ENCODE results near the gene PIP5K1B.

PIP5K1B gene

GRCh38 chr9:68975365-68976043 is 270.5 kb downstream of the PIP5K1B start:
- no peak for ATAC-seq

GRCh38 chr9:68978066-68978465 is 273.0 kb downstream of the PIP5K1B start:
- ATAC-seq = no peak
- no peak for TF ChIP-seq ZFP3 (CRISPR knock-in tag; IDR thresholded peaks at IDR 0.05)
- no peak for TF ChIP-seq CREB5 (CRISPR knock-in tag; IDR thresholded peaks at IDR 0.05; ENCODE audit: low read depth)
- TF ChIP-seq SNAI2 (CRISPR knock-in tag; IDR thresholded peaks at IDR 0.05) = no peak
- TF ChIP-seq CSDC2 (CRISPR knock-in tag; IDR thresholded peaks at IDR 0.05) = no peak
- no peak for TF ChIP-seq PATZ1 (CRISPR knock-in tag; IDR thresholded peaks at IDR 0.05; ENCODE audit: borderline replicate concordance)
- no peak for TF ChIP-seq CSRNP3 (CRISPR knock-in tag; IDR thresholded peaks at IDR 0.05)
- TF ChIP-seq ESRRG (CRISPR knock-in tag; IDR thresholded peaks at IDR 0.05) = no peak
- no peak for TF ChIP-seq ZC3H10 (CRISPR knock-in tag; IDR thresholded peaks at IDR 0.05)
- TF ChIP-seq RARB (CRISPR knock-in tag; IDR thresholded peaks at IDR 0.05) = no peak
- TF ChIP-seq ZNF70 (CRISPR knock-in tag; IDR thresholded peaks at IDR 0.05) = no peak
- TF ChIP-seq BACH2 (CRISPR knock-in tag; IDR thresholded peaks at IDR 0.05; ENCODE audit: borderline replicate concordance) = no peak
- no peak for TF ChIP-seq TCF4 (CRISPR knock-in tag; IDR thresholded peaks at IDR 0.05; ENCODE audit: borderline replicate concordance)
- no peak for TF ChIP-seq ZNF8 (CRISPR knock-in tag; IDR thresholded peaks at IDR 0.05)
- no peak for TF ChIP-seq ZNF565 (CRISPR knock-in tag; conservative IDR thresholded peaks at IDR 0.05; ENCODE audit: low read depth)
- TF ChIP-seq ARNTL (CRISPR knock-in tag; IDR thresholded peaks at IDR 0.05; ENCODE audit: borderline replicate concordance, low read depth) = no peak
- TF ChIP-seq OSR1 (CRISPR knock-in tag; IDR thresholded peaks at IDR 0.05) = no peak

More at GRCh38 chr9:68975365-68976043, 270.5 kb downstream of the PIP5K1B start:
- no peak for TF ChIP-seq ZNF8 (CRISPR knock-in tag; IDR thresholded peaks at IDR 0.05)
- TF ChIP-seq TCF4 (CRISPR knock-in tag; IDR thresholded peaks at IDR 0.05; ENCODE audit: borderline replicate concordance) = no peak
- TF ChIP-seq PPARA (CRISPR knock-in tag; IDR thresholded peaks at IDR 0.05; ENCODE audit: borderline replicate concordance) = no peak
- TF ChIP-seq ZNF565 (CRISPR knock-in tag; conservative IDR thresholded peaks at IDR 0.05; ENCODE audit: low read depth) = no peak
- no peak for TF ChIP-seq OSR1 (CRISPR knock-in tag; IDR thresholded peaks at IDR 0.05)

GRCh38 chr9:68978501-68978900 is 273.5 kb downstream of the PIP5K1B start:
- no peak for ATAC-seq
- TF ChIP-seq ZNF565 (CRISPR knock-in tag; conservative IDR thresholded peaks at IDR 0.05; ENCODE audit: low read depth) (no peak), GLIS3 (CRISPR knock-in tag; IDR thresholded peaks at IDR 0.05) (no peak), PPARA (CRISPR knock-in tag; IDR thresholded peaks at IDR 0.05; ENCODE audit: borderline replicate concordance) (no peak), POU6F1 (CRISPR knock-in tag; IDR thresholded peaks at IDR 0.05; ENCODE audit: borderline replicate concordance, low read depth) (no peak), ZFP30 (CRISPR knock-in tag; IDR thresholded peaks at IDR 0.05) (no peak), TCF4 (CRISPR knock-in tag; IDR thresholded peaks at IDR 0.05; ENCODE audit: borderline replicate concordance) (no peak), CSRNP3 (CRISPR knock-in tag; IDR thresholded peaks at IDR 0.05) (no peak), BACH2 (CRISPR knock-in tag; IDR thresholded peaks at IDR 0.05; ENCODE audit: borderline replicate concordance) (no peak)

Data from SK-N-SH treated with all-trans-retinoic acid at 6 μM for 48 hours (cell line).